Measurements from ENCODE around the gene MYO1A. TPM values are rescaled to one million over a fixed set of nuclear protein-coding genes. Genes with fewer than 3 reads are reported as not detected.
A peak's percentile ranks its signal among the peaks of the same experiment; 100 is the strongest.

MYO1A gene
- total and polyA plus RNA-seq, 2 of the 13 experiments (the other 11 are each of a cell fraction or from before 2014, with no cell fraction given), result 5.3 to 6.0 TPM

GRCh38 chr12:57001448-57001906 lies 48.5 kb downstream of the MYO1A start (continued):
- TF ChIP-seq ZNF260 (CRISPR knock-in tag; IDR thresholded peaks at IDR 0.05; ENCODE audit: borderline replicate concordance, low read depth) (no peak), ZNF414 (CRISPR knock-in tag; IDR thresholded peaks at IDR 0.05) (no peak), NR0B2 (CRISPR knock-in tag; IDR thresholded peaks at IDR 0.05) (no peak), HBP1 (CRISPR knock-in tag; IDR thresholded peaks at IDR 0.05; ENCODE audit: low read depth) (no peak), THAP9 (CRISPR knock-in tag; IDR thresholded peaks at IDR 0.05; ENCODE audit: borderline replicate concordance) (peak; percentile 29; the same call in 1 of the 2 replicates), PATZ1 (CRISPR knock-in tag; IDR thresholded peaks at IDR 0.05) (0 out of 2 replicates have a peak, but pooled peaks have one; percentile 36), HOXA9 (CRISPR knock-in tag; IDR thresholded peaks at IDR 0.05; ENCODE audit: borderline replicate concordance) (no peak), SNAPC4 (CRISPR knock-in tag; IDR thresholded peaks at IDR 0.05) (no peak), ATF1 (CRISPR knock-in tag; IDR thresholded peaks at IDR 0.05) (no peak), ZNF605 (CRISPR knock-in tag; IDR thresholded peaks at IDR 0.05) (peak; percentile 77), ZNF746 (CRISPR knock-in tag; IDR thresholded peaks at IDR 0.05) (no peak), ZNF580 (CRISPR knock-in tag; IDR thresholded peaks at IDR 0.05; ENCODE audit: borderline replicate concordance, low read depth) (peak; percentile 87; the same call in 1 of the 2 replicates), ZNF235 (CRISPR knock-in tag; IDR thresholded peaks at IDR 0.05; ENCODE audit: borderline replicate concordance) (no peak), ZNF577 (CRISPR knock-in tag; IDR thresholded peaks at IDR 0.05; ENCODE audit: borderline replicate concordance, low read depth) (no peak)

Data from HepG2 (cell line).